Esophagus muscularis mucosa (tissue), 3 donors: ENCODE measurements around the gene TPRN.

Experiments
- POLR2A ChIP-seq: fragments of 450-650 bp; IDR thresholded peaks from one replicate; pipeline ENCODE4 v1.6.1; 2017; ENCODE audit warnings: antibody characterized with exemption, moderate library complexity, mild to moderate bottlenecking, low read depth
- POLR2AphosphoS5 ChIP-seq, 2 donors: sonication (generic); formaldehyde crosslinking; IDR thresholded peaks; one replicate each; pipeline ENCODE4 v1.6.1; 2017; ENCODE audit warnings: antibody characterized with exemption in 2 of 2
- TF ChIP-seq, protein P1 (sequence below), 3 experiments: fragments of 200-600 bp in 2 of 3; fragments of 450-650 bp in 1 of 3; sonication (generic) in 2 of 3; IDR thresholded peaks; one replicate each; pipeline ENCODE4 v1.5.1; 2017 to 2019; ENCODE audit warnings: antibody characterized with exemption in 3 of 3, mild to moderate bottlenecking in 2 of 3, moderate library complexity in 1 of 3

DNA sequence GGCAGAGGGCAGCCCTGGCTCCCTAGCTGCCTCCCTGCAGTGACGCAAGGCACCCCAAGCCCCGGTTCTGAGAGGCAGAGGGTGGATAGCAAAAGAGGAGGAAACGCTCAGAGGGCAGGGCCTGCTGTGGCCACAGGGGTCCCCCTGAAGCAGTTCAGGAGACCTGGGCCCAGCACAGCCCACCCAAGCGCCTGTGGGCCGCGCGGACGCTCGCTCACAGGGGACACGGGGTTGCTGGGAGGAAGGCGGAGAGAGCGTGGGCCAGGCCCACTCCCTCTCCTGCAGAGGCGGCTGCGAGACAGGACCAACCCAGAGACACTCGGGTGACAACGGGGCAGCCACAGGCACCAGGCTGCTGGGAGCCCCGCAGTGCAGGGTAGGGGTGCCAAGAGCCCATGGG is 20.8 kb downstream of the TPRN start:
- TF ChIP-seq, protein P1, sequence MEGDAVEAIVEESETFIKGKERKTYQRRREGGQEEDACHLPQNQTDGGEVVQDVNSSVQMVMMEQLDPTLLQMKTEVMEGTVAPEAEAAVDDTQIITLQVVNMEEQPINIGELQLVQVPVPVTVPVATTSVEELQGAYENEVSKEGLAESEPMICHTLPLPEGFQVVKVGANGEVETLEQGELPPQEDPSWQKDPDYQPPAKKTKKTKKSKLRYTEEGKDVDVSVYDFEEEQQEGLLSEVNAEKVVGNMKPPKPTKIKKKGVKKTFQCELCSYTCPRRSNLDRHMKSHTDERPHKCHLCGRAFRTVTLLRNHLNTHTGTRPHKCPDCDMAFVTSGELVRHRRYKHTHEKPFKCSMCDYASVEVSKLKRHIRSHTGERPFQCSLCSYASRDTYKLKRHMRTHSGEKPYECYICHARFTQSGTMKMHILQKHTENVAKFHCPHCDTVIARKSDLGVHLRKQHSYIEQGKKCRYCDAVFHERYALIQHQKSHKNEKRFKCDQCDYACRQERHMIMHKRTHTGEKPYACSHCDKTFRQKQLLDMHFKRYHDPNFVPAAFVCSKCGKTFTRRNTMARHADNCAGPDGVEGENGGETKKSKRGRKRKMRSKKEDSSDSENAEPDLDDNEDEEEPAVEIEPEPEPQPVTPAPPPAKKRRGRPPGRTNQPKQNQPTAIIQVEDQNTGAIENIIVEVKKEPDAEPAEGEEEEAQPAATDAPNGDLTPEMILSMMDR (IDR thresholded peaks at IDR 0.05), result no peak
- TF ChIP-seq POLR2AphosphoS5 (IDR thresholded peaks at IDR 0.05) (no peak), POLR2A (no peak)
